AG08396 (cell line): Measurements from ENCODE around the gene CXCR6.

Experiments used
- DNase-seq: peaks from one replicate; pipeline ENCODE4 v3.0.0; 2012; ENCODE audit warnings: low spot score, mixed read lengths

CXCR6 gene

GRCh38 chr3:45943207-45943846 lies at the start of gene CXCR6:
CXCR6 (plus strand) TSS chr3:45943464; CDS start chr3:45946482, 3,018 bp downstream.
- no peak for DNase-seq

- no peak for DNase-seq
Measured at GRCh38 chr3:45894015-45894414, 49.2 kb upstream of the CXCR6 start.

- no peak for DNase-seq
Measured at GRCh38 chr3:45895686-45896468, 47.4 kb upstream of the CXCR6 start.

GRCh38 chr3:45896956-45897355 lies 46.3 kb upstream of the CXCR6 start:
- DNase-seq = peak; percentile 30

- DNase-seq = no peak
Measured at GRCh38 chr3:45904931-45905330, 38.3 kb upstream of the CXCR6 start.

GRCh38 chr3:45905755-45906154 lies 37.5 kb upstream of the CXCR6 start:
- DNase-seq = no peak

GRCh38 chr3:45906681-45907407 lies 36.4 kb upstream of the CXCR6 start:
- DNase-seq = peak; percentile 71

- peak; percentile 62 for DNase-seq
Measured at GRCh38 chr3:45907769-45908705, 35.2 kb upstream of the CXCR6 start.

GRCh38 chr3:45908761-45909160 lies 34.5 kb upstream of the CXCR6 start:
- DNase-seq = no peak

GRCh38 chr3:45909542-45909941 lies 33.7 kb upstream of the CXCR6 start:
- DNase-seq = no peak

- no peak for DNase-seq
Measured at GRCh38 chr3:45910892-45911291, 32.4 kb upstream of the CXCR6 start.

- no peak for DNase-seq
Measured at GRCh38 chr3:45911511-45912226, 31.6 kb upstream of the CXCR6 start.

GRCh38 chr3:45912435-45912834 lies 30.8 kb upstream of the CXCR6 start:
- DNase-seq = no peak

GRCh38 chr3:45914362-45915058 lies 28.8 kb upstream of the CXCR6 start:
- DNase-seq = no peak

GRCh38 chr3:45915059-45915439 lies 28.2 kb upstream of the CXCR6 start:
- no peak for DNase-seq

- peak; percentile 76 for DNase-seq
Measured at GRCh38 chr3:45915518-45916231, 27.6 kb upstream of the CXCR6 start.

- DNase-seq = no peak
Measured at GRCh38 chr3:45917146-45917898, 25.9 kb upstream of the CXCR6 start.

GRCh38 chr3:45921158-45922038 lies 21.9 kb upstream of the CXCR6 start:
- no peak for DNase-seq
